NCI-H1436 (cell line): ENCODE data around the gene MSH2.
A peak's percentile ranks its signal among the peaks of the same experiment; 100 is the strongest.

Experiments used
- DNase-seq: peaks from one replicate; lab custom pipeline; 2025; lab: John Stamatoyannopoulos, UW

Gene MSH2

GRCh38 chr2:47508641-47509040, 105.7 kb downstream of the MSH2 start:
- no peak for DNase-seq

- no peak for DNase-seq
Observed at GRCh38 chr2:47509250-47509649, 106.3 kb downstream of the MSH2 start.

- no peak for DNase-seq
Observed at GRCh38 chr2:47509821-47510385, 106.9 kb downstream of the MSH2 start.

- no peak for DNase-seq
Observed at GRCh38 chr2:47510745-47511144, 107.8 kb downstream of the MSH2 start.

- no peak for DNase-seq
Observed at GRCh38 chr2:47512581-47513083, 109.7 kb downstream of the MSH2 start.

- DNase-seq: no peak
Observed at GRCh38 chr2:47513981-47514520, 111.1 kb downstream of the MSH2 start.

- no peak for DNase-seq
Observed at GRCh38 chr2:47516360-47517104, 113.6 kb downstream of the MSH2 start.

GRCh38 chr2:47518497-47519146, 115.7 kb downstream of the MSH2 start:
- DNase-seq: no peak

GRCh38 chr2:47519147-47519537, 116.2 kb downstream of the MSH2 start:
- DNase-seq: no peak

GRCh38 chr2:47519604-47520301, 116.8 kb downstream of the MSH2 start:
- no peak for DNase-seq

GRCh38 chr2:47520302-47520630, 117.3 kb downstream of the MSH2 start:
- no peak for DNase-seq

- peak; percentile 79 for DNase-seq
Observed at GRCh38 chr2:47520825-47521665, 118.1 kb downstream of the MSH2 start.

- DNase-seq: peak; percentile 37
Observed at GRCh38 chr2:47521666-47522285, 118.8 kb downstream of the MSH2 start.

GRCh38 chr2:47525167-47525566, 122.2 kb downstream of the MSH2 start:
- DNase-seq: no peak

GRCh38 chr2:47528455-47528854, 125.5 kb downstream of the MSH2 start:
- DNase-seq: no peak

- DNase-seq: no peak
Observed at GRCh38 chr2:47528874-47529273, 125.9 kb downstream of the MSH2 start.

GRCh38 chr2:47530105-47530760, 127.3 kb downstream of the MSH2 start:
- no peak for DNase-seq

- DNase-seq: no peak
Observed at GRCh38 chr2:47531378-47532042, 128.6 kb downstream of the MSH2 start.
